ENCODE measurements around the gene EFCAB8. TPM values are rescaled to one million over a fixed set of nuclear protein-coding genes. Genes with fewer than 3 reads are reported as not detected.

Gene EFCAB8
- total RNA-seq, 6 experiments from 2014 or later: 0.17 to 0.22 (median 0.20) TPM; not detected in 2

DNA sequence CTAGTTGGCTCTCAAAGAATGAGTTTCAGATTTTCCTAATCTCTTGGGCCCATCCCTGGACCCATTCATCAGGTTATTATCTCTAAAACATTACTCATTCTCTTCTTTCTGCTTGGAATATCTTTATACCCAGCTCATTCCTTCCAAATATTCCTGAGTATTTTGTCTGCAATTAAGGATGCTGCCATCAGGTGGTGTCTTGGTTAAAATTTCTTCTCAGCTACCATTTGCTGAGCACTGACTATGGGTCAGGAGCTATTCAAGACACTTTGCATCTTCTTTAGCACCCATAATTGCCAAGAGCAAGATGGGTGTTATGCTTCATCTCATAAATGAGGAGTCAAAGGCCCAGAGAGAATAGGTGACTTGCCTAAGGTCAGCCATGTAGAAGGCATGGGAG is 137.1 kb downstream of the EFCAB8 start:
- H3K4me1 ChIP-seq: no peaks in the 10 kb centered on the region
- intact Hi-C loops (cut with DNase I): no loop called here
- H3K27ac ChIP-seq: no peak overlapping the region
- TF ChIP-seq POLR2A (IDR thresholded peaks at IDR 0.05): no peak
- TF ChIP-seq, protein P1, sequence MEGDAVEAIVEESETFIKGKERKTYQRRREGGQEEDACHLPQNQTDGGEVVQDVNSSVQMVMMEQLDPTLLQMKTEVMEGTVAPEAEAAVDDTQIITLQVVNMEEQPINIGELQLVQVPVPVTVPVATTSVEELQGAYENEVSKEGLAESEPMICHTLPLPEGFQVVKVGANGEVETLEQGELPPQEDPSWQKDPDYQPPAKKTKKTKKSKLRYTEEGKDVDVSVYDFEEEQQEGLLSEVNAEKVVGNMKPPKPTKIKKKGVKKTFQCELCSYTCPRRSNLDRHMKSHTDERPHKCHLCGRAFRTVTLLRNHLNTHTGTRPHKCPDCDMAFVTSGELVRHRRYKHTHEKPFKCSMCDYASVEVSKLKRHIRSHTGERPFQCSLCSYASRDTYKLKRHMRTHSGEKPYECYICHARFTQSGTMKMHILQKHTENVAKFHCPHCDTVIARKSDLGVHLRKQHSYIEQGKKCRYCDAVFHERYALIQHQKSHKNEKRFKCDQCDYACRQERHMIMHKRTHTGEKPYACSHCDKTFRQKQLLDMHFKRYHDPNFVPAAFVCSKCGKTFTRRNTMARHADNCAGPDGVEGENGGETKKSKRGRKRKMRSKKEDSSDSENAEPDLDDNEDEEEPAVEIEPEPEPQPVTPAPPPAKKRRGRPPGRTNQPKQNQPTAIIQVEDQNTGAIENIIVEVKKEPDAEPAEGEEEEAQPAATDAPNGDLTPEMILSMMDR (IDR thresholded peaks at IDR 0.05): peak in 1 of 4 donors; percentile 9
- DNase-seq (no peak), ATAC-seq (no peak)
- H3K27me3 ChIP-seq: no peaks in the 10 kb centered on the region
- no peaks in the 10 kb centered on the region for H3K9me3 ChIP-seq
- no peak overlapping the region for H3K4me3 ChIP-seq
- no peaks in the 10 kb centered on the region for H3K36me3 ChIP-seq

DNA sequence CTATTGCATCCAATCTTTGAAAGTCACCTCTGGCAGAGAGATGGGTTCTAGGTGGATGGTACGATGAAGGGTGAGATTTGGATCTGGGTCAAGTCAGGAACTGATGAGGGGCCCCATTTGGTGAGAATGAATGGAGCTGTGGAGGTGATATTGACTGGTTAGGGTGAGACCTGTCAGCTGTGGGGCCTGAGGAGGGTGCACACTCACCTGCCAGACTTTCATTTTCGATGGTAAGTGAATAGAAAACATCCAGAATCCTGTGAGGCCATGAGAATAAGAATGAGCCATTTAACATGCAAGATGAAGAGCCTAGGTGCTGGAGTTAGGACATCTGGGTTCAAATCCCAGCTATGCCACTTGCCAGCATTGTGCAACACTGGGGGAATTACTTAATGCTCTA is 138.7 kb downstream of the EFCAB8 start:
- no peak for ATAC-seq
- 64% methylated on average over 2 of the region's 2 CpGs for WGBS (ENCODE audit: insufficient coverage, low coverage, low lambda C conversion rate, missing lambda C conversion rate)
- no peaks in the 10 kb centered on the region for H3K4me1 ChIP-seq
- TF ChIP-seq, protein P1 (IDR thresholded peaks at IDR 0.05): no peak
- no peak for TF ChIP-seq POLR2A (IDR thresholded peaks at IDR 0.05)
- H3K9me3 ChIP-seq: no peaks in the 10 kb centered on the region
- no peaks in the 10 kb centered on the region for H3K36me3 ChIP-seq
- no peak overlapping the region for H3K27ac ChIP-seq
- no peak overlapping the region for H3K4me3 ChIP-seq
- no peaks in the 10 kb centered on the region for H3K27me3 ChIP-seq
- DNase-seq: no peak
- intact Hi-C loops (cut with DNase I): no loop called here

DNA sequence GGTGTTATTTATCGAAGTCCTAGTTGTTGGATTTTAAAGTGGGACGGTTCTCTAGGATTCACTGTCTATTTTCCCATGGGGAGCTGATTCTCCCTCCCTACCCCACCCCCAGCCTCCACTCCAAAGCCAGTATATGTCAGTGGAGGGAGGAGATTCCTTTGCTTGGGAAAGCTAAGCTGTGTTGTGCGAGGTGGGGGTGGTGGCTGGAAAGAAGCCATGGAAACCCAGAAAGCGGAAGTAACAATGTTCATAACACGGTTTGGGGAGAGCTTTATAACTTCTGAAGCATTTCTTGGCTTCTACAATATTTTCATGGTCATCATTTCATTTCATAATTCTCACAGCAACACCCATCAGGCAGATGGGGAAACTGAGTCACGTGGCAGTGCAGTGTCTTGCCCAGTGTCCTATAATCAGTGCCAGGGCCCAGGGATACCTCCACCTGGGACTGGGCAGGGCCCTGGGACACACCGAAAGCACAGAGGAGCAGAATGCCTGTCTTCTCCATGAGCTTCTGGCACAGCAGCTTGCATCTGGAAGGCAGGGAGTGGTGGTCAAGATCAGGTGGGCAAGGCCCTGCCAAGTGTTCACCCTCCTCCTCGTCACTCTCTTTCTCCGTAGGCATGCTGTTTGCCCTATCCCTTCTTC is 141.0 kb downstream of the EFCAB8 start:
- intact Hi-C loops (cut with DNase I): no loop called here
- TF ChIP-seq, protein P1 (IDR thresholded peaks at IDR 0.05): no peak
- Histone ChIP-seq H3K27ac (no peak overlapping the region), H3K27me3 (no peaks in the 10 kb centered on the region), H3K9me3 (no peaks in the 10 kb centered on the region), H3K4me3 (no peak overlapping the region), H3K4me1 (no peaks in the 10 kb centered on the region), H3K36me3 (no peaks in the 10 kb centered on the region)
- peak in 1 of 4 donors; percentile 46 for ATAC-seq
- DNase-seq: no peak
- WGBS (ENCODE audit: insufficient coverage, low coverage, low lambda C conversion rate, missing lambda C conversion rate): 39% methylated on average over 7 of the region's 9 CpGs

DNA sequence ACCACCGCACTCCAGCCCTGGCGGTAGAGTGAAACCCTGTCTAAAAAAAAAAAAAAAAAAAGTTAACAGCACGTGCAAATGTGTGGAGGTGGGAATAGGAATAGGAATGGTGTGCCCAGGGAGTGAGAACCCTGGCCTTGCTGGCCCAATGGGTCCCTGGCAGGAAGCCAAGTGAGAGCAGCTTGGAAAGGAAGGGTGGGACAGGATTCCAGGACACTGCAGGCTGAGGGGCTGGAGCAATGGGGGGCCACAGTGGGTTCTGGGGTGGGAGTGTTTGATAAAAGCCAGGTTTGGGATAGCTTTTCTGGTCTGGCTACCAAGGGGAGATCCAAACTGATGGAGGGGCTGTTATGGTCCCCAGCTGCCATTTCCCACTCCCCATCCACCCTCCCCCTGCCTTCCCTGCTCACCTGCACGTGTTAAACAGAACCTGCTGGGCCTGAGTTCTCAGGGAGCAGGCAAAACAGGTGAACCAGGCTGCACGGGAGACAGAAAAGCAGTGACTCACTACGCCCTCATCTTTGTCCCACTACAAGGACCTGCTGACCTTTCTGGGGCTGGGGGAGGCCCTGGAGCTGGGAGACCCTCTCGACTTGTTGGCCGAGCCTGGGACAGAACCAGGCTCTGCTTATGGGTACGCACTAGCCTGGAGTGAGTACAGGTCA is 142.2 kb downstream of the EFCAB8 start:
- Histone ChIP-seq H3K27me3 (no peaks in the 10 kb centered on the region), H3K27ac (no peak overlapping the region), H3K4me1 (no peaks in the 10 kb centered on the region), H3K9me3 (no peaks in the 10 kb centered on the region), H3K4me3 (no peak overlapping the region), H3K36me3 (no peaks in the 10 kb centered on the region)
- DNase-seq (no peak), ATAC-seq (no peak)
- intact Hi-C loops (cut with DNase I): no loop called here
- WGBS (ENCODE audit: insufficient coverage, low coverage, low lambda C conversion rate, missing lambda C conversion rate): 54% methylated on average over 3 of the region's 9 CpGs
- TF ChIP-seq, protein P1 (IDR thresholded peaks at IDR 0.05): no peak
- no peak for TF ChIP-seq POLR2A (IDR thresholded peaks at IDR 0.05)
